ENCODE results near the gene TRIM15. TPM values are rescaled to one million over a fixed set of nuclear protein-coding genes. Genes with fewer than 3 reads are reported as not detected.

The TRIM15 gene
- total and polyA plus RNA-seq, 2 donors (not counting 3 experiments of a cell fraction or from before 2014, with no cell fraction given): not detected

DNA sequence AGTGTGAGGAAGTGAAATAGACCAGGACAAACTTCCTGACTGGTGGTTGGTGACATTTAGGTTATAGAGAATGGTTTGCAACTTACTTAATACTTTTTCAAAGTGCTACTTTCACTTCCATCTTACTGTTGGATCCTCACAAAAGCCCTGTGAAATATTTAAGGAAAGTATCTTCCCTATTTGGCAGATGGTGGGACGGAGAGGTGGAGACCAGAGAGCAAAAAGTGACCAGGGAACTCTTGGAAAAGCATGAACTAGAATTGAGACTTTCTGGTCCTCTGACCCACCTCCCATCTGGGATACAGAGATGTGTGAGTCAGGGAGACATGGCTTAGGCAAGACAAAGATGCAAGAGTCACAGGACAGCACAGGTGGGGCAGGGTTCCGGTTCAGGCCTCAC is 5.3 kb upstream of the TRIM15 start:
- Histone ChIP-seq H3K9ac (replicated peaks; ENCODE audit: extremely low read depth, insufficient read depth, low read length) (no peak overlapping the region), H2AFZ (ENCODE audit: low read depth, low read length) (no peak overlapping the region), H3K9me1 (replicated peaks; ENCODE audit: control insufficient read depth, extremely low read depth, insufficient read depth, low read length) (no peaks in the 10 kb centered on the region), H3K4me3 (replicated peaks in 1 of 3; ENCODE audit: insufficient read depth in 1 of 3, low read depth in 1 of 3, low read length in 3 of 3) (no peak overlapping the region), H3K79me2 (ENCODE audit: control insufficient read depth, insufficient read depth, low read length) (no peaks in the 10 kb centered on the region), H3K27ac (ENCODE audit: insufficient read depth, low read depth, low read length) (no peak overlapping the region), H3K36me3 (ENCODE audit: control insufficient read depth in 2 of 2, extremely low read depth in 1 of 2, insufficient read depth in 2 of 2, low read length in 2 of 2) (no peaks in the 10 kb centered on the region), H3K27me3 (ENCODE audit: control insufficient read depth in 2 of 2, insufficient read depth in 2 of 2, low read length in 2 of 2) (peaks cover 0 to 5% of the 10 kb centered on the region in 2 experiments), H3K9me3 (replicated peaks; ENCODE audit: control insufficient read depth, insufficient read depth, low read length) (no peaks in the 10 kb centered on the region), H3K4me1 (ENCODE audit: control insufficient read depth, extremely low read depth, insufficient read depth, low read length) (peaks cover 8% of the 10 kb centered on the region), H4K20me1 (replicated peaks; ENCODE audit: control insufficient read depth, extremely low read depth, insufficient read depth, low read length) (no peaks in the 10 kb centered on the region), H3K4me2 (ENCODE audit: insufficient read depth, low read length) (no peak overlapping the region)
- DNase-seq (ENCODE audit: low read depth, low spot score): no peak
- TF ChIP-seq POLR2AphosphoS5 (IDR thresholded peaks at IDR 0.05; ENCODE audit: insufficient read depth, low read depth, low read length) (no peak), GATA2 (IDR thresholded peaks at IDR 0.05; ENCODE audit: insufficient read depth, insufficient read length, low read depth, low read length) (no peak), JUN (IDR thresholded peaks at IDR 0.05; ENCODE audit: borderline replicate concordance, insufficient read depth, insufficient read length, low read depth) (no peak), FOS (IDR thresholded peaks at IDR 0.05; ENCODE audit: borderline replicate concordance, insufficient read depth, low read length) (no peak), MYC (IDR thresholded peaks at IDR 0.05; ENCODE audit: low read depth, low read length) (no peak), POLR2A (IDR thresholded peaks at IDR 0.05; ENCODE audit: low read depth, low read length) (no peak), EZH2 (IDR thresholded peaks at IDR 0.05; ENCODE audit: borderline replicate concordance, low read depth, low read length, severe bottlenecking) (no peak)
- TF ChIP-seq, protein P1, sequence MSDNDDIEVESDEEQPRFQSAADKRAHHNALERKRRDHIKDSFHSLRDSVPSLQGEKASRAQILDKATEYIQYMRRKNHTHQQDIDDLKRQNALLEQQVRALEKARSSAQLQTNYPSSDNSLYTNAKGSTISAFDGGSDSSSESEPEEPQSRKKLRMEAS (IDR thresholded peaks at IDR 0.05; ENCODE audit: insufficient read depth, insufficient read length): no peak
- TF ChIP-seq, protein P2, sequence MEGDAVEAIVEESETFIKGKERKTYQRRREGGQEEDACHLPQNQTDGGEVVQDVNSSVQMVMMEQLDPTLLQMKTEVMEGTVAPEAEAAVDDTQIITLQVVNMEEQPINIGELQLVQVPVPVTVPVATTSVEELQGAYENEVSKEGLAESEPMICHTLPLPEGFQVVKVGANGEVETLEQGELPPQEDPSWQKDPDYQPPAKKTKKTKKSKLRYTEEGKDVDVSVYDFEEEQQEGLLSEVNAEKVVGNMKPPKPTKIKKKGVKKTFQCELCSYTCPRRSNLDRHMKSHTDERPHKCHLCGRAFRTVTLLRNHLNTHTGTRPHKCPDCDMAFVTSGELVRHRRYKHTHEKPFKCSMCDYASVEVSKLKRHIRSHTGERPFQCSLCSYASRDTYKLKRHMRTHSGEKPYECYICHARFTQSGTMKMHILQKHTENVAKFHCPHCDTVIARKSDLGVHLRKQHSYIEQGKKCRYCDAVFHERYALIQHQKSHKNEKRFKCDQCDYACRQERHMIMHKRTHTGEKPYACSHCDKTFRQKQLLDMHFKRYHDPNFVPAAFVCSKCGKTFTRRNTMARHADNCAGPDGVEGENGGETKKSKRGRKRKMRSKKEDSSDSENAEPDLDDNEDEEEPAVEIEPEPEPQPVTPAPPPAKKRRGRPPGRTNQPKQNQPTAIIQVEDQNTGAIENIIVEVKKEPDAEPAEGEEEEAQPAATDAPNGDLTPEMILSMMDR (IDR thresholded peaks at IDR 0.05; ENCODE audit: extremely low read depth in 1 of 2, insufficient read depth in 1 of 2, low read depth in 1 of 2, low read length in 2 of 2): no peak
- CTCF ChIA-PET: interaction anchor here (1.0 kb wide), 1 partner anchor 17 kb away, joined by 3 read pairs; no protein-coding TSS in a partner anchor
- FAIRE-seq: no peak
- POLR2A ChIA-PET: no interaction called here
- intact Hi-C loops (cut with micrococcal nuclease): no loop called here
- dilution Hi-C loops (cut with MboI; ENCODE audit: extremely low pct_ligation_motif_present, low sequenced_read_pairs): no loop called here
- no TSS peak for BruUV-seq (replicated peaks)

Data from endothelial cell of umbilical vein (primary cell).